ENCODE results near the gene FAT2.
"Not testable (repeated sequence)": the region's sequence is repeated elsewhere in the genome, so short reads cannot be mapped to it uniquely, and the experiment has no call there.

Gene FAT2

GRCh38 chr5:151580239-151580638 is 10.9 kb downstream of the FAT2 start:
- DNase-seq = no peak

- not testable (repeated sequence) for DNase-seq
Measured at GRCh38 chr5:151579146-151579545, 12.0 kb downstream of the FAT2 start.

GRCh38 chr5:151578326-151579025 is 12.7 kb downstream of the FAT2 start:
- DNase-seq = no peak

GRCh38 chr5:151577566-151577965 is 13.6 kb downstream of the FAT2 start:
- no peak for DNase-seq

- no peak for DNase-seq
Measured at GRCh38 chr5:151574444-151574996, 16.6 kb downstream of the FAT2 start.

- no peak for DNase-seq
Measured at GRCh38 chr5:151572657-151573368, 18.3 kb downstream of the FAT2 start.

GRCh38 chr5:151571270-151572173 is 19.6 kb downstream of the FAT2 start:
- no peak for DNase-seq

- DNase-seq = no peak
Measured at GRCh38 chr5:151570512-151571269, 20.4 kb downstream of the FAT2 start.

GRCh38 chr5:151570058-151570457 is 21.1 kb downstream of the FAT2 start:
- DNase-seq = no peak

- DNase-seq = peak; percentile 24
Measured at GRCh38 chr5:151569132-151570046, 21.7 kb downstream of the FAT2 start.

- no peak for DNase-seq
Measured at GRCh38 chr5:151568036-151568435, 23.1 kb downstream of the FAT2 start.

- no peak for DNase-seq
Measured at GRCh38 chr5:151565971-151566370, 25.2 kb downstream of the FAT2 start.

GRCh38 chr5:151562019-151562707 is 29.0 kb downstream of the FAT2 start:
- DNase-seq = no peak

- DNase-seq = no peak
Measured at GRCh38 chr5:151557951-151558350, 33.2 kb downstream of the FAT2 start.

GRCh38 chr5:151557466-151557865 is 33.7 kb downstream of the FAT2 start:
- no peak for DNase-seq

- no peak for DNase-seq
Measured at GRCh38 chr5:151556806-151557205, 34.3 kb downstream of the FAT2 start.

- DNase-seq = no peak
Measured at GRCh38 chr5:151555760-151556576, 35.2 kb downstream of the FAT2 start.

GRCh38 chr5:151553695-151554094 is 37.4 kb downstream of the FAT2 start:
- DNase-seq = no peak

- no peak for DNase-seq
Measured at GRCh38 chr5:151553130-151553670, 37.9 kb downstream of the FAT2 start.

Measured in stimulated activated CD4-positive, alpha-beta T cell treated with anti-CD3 and anti-CD28 coated beads, Interleukin-4, amount 100 ng/mL, for 24 hours (primary cell).